Neural cell (in vitro differentiated cells): ENCODE data around the gene ECT2L. TPM values are rescaled to one million over a fixed set of nuclear protein-coding genes. Genes with fewer than 3 reads are reported as not detected.

ENCODE experiments used
- H2AFZ ChIP-seq: fragments of 200-600, 300-800 bp; sonication (generic), shearing (Covaris generic); 2 replicates; pipeline ENCODE4 v1.6.0; 2014; ENCODE audit warnings: low read depth, mild to moderate bottlenecking, antibody characterized with exemption, low read length, moderate library complexity
- H3F3A ChIP-seq: fragments of 200-600 bp; shearing (Covaris generic); 2 replicates; pipeline ENCODE4 v1.6.1; 2016; ENCODE audit warnings: mild to moderate bottlenecking, moderate library complexity, mixed read lengths, antibody characterized with exemption, low read length; ENCODE audit not compliant: insufficient read depth, poor library complexity, severe bottlenecking
- H3K27ac ChIP-seq: fragments of 200-600, 300-800 bp; sonication (generic), shearing (Covaris generic); 2 replicates; pipeline ENCODE4 v1.5.1; 2014; ENCODE audit warnings: mild to moderate bottlenecking, low read length, moderate library complexity
- H3K27me3 ChIP-seq: fragments of 300-800, 200-600 bp; sonication (generic), shearing (Covaris generic); 2 replicates; pipeline ENCODE4 v1.6.0; 2014; ENCODE audit warnings: mild to moderate bottlenecking, low read depth, low read length, moderate library complexity; ENCODE audit not compliant: insufficient read depth
- H3K36me3 ChIP-seq: fragments of 300-800, 200-600 bp; sonication (generic), shearing (Covaris generic); 2 replicates; pipeline ENCODE4 v1.5.1; 2014; ENCODE audit warnings: mild to moderate bottlenecking, antibody characterized with exemption, low read length, moderate library complexity; ENCODE audit not compliant: insufficient read depth
- H3K4me2 ChIP-seq: fragments of 300-800, 200-600 bp; sonication (generic), shearing (Covaris generic); 2 replicates; pipeline ENCODE4 v1.6.0; 2014; ENCODE audit warnings: mild to moderate bottlenecking, low read length
- H3K4me3 ChIP-seq: fragments of 300-800, 200-600 bp; sonication (generic), shearing (Covaris generic); 2 replicates; pipeline ENCODE4 v1.5.1; 2014; ENCODE audit warnings: mild to moderate bottlenecking, low read length, moderate library complexity
- H3K79me2 ChIP-seq: fragments of 200-600 bp; shearing (Covaris generic); replicated peaks from 2 replicates; pipeline ENCODE4 v1.6.0; 2014; ENCODE audit warnings: mild to moderate bottlenecking, low read length, moderate library complexity; ENCODE audit not compliant: insufficient read depth
- H3K9ac ChIP-seq: fragments of 300-800, 200-600 bp; sonication (generic), shearing (Covaris generic); 2 replicates; pipeline ENCODE4 v1.6.1; 2016; ENCODE audit warnings: mild to moderate bottlenecking, low read length, mixed read lengths
- H3K9me2 ChIP-seq: fragments of 200-600 bp; shearing (Covaris generic); 2 replicates; pipeline ENCODE4 v1.6.1; 2016; ENCODE audit warnings: mild to moderate bottlenecking, low read length, mixed read lengths; ENCODE audit not compliant: insufficient read depth
- H3K9me3 ChIP-seq: fragments of 200-600, 300-800 bp; sonication (generic), shearing (Covaris generic); 2 replicates; pipeline ENCODE4 v1.6.1; 2016; ENCODE audit warnings: mild to moderate bottlenecking, mixed run types, low read length, moderate library complexity, mixed read lengths
- H4K20me1 ChIP-seq: fragments of 200-600 bp; shearing (Covaris generic); 2 replicates; pipeline ENCODE4 v1.6.1; 2016; ENCODE audit warnings: mild to moderate bottlenecking, mixed run types; ENCODE audit not compliant: insufficient read depth
- CTCF ChIP-seq: fragments of 450-650 bp; IDR thresholded peaks from 2 replicates; pipeline ENCODE4 v1.5.1; 2014; ENCODE audit warnings: antibody characterized with exemption, mild to moderate bottlenecking, moderate library complexity; ENCODE audit not compliant: poor library complexity, severe bottlenecking
- EP300 ChIP-seq: fragments of 450-650 bp; conservative IDR thresholded peaks from 2 replicates; pipeline ENCODE4 v1.6.1; 2014; ENCODE audit warnings: antibody characterized with exemption, mild to moderate bottlenecking, moderate library complexity; ENCODE audit not compliant: poor library complexity, severe bottlenecking
- EZH2 ChIP-seq: fragments of 200-600, 300-800 bp; shearing (Covaris generic), sonication (generic); IDR thresholded peaks from 2 replicates; pipeline ENCODE4 v1.6.1; 2014; ENCODE audit warnings: antibody characterized with exemption, low read length, borderline replicate concordance, mild to moderate bottlenecking; ENCODE audit not compliant: insufficient read depth, poor library complexity, severe bottlenecking
- MXI1 ChIP-seq: fragments of 450-650 bp; conservative IDR thresholded peaks from 2 replicates; pipeline ENCODE4 v1.6.1; 2014; ENCODE audit warnings: antibody characterized with exemption, mild to moderate bottlenecking; ENCODE audit not compliant: poor library complexity, severe bottlenecking
- POLR2AphosphoS5 ChIP-seq: IDR thresholded peaks from 2 replicates; pipeline ENCODE4 v1.6.1; 2012
- REST ChIP-seq: IDR thresholded peaks from 2 replicates; pipeline ENCODE4 v1.6.1; 2012; ENCODE audit warnings: borderline replicate concordance
- SMC3 ChIP-seq: fragments of 450-650 bp; conservative IDR thresholded peaks from 2 replicates; pipeline ENCODE4 v1.6.1; 2014; ENCODE audit warnings: antibody characterized with exemption, mild to moderate bottlenecking, moderate library complexity; ENCODE audit not compliant: poor library complexity
- TAF1 ChIP-seq: IDR thresholded peaks from 2 replicates; pipeline ENCODE4 v1.6.1; 2012; ENCODE audit warnings: low read depth
- polyA plus RNA-seq: library from polyadenylated mRNA; depleted of rRNA; stranded (reverse); fragments of >200 nt; gene quantifications from 2 replicates; pipeline ENCODE4 v1.2.3, GENCODE V29; 2014

The ECT2L gene
- polyA plus RNA-seq, 1 donor from 2014 or later: not detected

DNA sequence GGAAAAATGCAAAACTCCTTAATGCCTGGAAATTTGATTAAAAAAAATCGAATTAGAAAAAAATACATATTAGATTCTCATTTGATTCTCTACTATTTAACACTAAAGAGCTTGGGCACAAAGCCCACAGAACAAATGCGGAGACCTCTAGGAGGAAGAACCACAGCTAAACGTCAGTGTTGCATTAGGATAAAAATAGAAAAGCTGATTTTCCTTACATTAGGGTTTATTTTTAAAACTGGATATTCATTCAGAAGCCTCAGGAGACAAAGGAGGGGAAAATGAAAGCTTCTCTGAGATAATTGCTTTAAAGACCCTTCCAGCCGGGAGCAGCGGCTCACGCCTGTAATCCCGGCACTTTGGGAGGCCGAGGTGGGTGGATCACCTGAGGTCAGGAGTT, 77.3 kb downstream of the ECT2L start:
- no peak overlapping the region for H3K4me2 ChIP-seq
- H3K27me3 ChIP-seq: no peaks in the 10 kb centered on the region
- no peaks in the 10 kb centered on the region for H3K9me3 ChIP-seq
- peak overlapping the region; percentile 59 for H3K27ac ChIP-seq
- H3K9ac ChIP-seq: no peak overlapping the region
- H3F3A ChIP-seq: no peaks in the 10 kb centered on the region
- H3K36me3 ChIP-seq: no peaks in the 10 kb centered on the region
- peak; percentile 55 for TF ChIP-seq REST
- no peak for TF ChIP-seq MXI1
- no peak overlapping the region for H3K4me3 ChIP-seq
- no peaks in the 10 kb centered on the region for H3K9me2 ChIP-seq
- no peak overlapping the region for H2AFZ ChIP-seq
- H3K79me2 ChIP-seq: no peaks in the 10 kb centered on the region
- no peaks in the 10 kb centered on the region for H4K20me1 ChIP-seq

DNA sequence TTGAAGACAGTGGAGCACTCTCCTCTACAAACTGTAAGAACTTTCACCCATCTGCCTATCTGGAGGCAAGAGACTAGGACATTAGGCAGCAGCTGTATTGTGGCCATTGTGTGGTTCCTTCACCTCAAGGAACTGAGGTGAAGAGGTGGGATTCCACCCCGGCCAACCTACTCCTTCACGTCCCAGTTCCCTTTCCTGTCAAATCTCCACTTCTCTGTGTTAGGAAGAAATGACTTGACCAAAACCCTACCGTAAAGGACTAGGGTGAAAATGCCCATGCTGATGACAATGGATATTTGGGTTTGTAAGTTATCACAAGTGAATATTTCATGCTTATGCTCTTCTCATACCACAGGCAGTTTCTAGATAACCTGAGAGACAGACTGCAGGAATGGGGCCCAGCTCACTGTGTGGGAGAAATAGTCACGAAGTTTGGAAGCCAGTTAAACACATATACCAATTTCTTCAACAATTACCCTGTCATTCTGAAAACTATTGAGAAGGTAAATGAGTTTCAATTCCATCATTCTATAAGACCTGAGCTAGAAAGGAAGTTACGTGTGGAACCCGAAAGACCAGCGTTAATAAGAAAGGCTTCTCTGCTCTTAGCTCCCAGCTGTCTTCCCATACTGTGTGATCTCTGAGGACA, 86.6 kb downstream of the ECT2L start:
- no peaks in the 10 kb centered on the region for H3K9me2 ChIP-seq
- no peak overlapping the region for H2AFZ ChIP-seq
- no peak overlapping the region for H3K27ac ChIP-seq
- no peak overlapping the region for H3K4me2 ChIP-seq
- H4K20me1 ChIP-seq: no peaks in the 10 kb centered on the region
- H3K27me3 ChIP-seq: no peaks in the 10 kb centered on the region
- H3K4me3 ChIP-seq: no peak overlapping the region
- no peak overlapping the region for H3K9ac ChIP-seq
- H3F3A ChIP-seq: no peaks in the 10 kb centered on the region
- H3K79me2 ChIP-seq: no peaks in the 10 kb centered on the region
- H3K9me3 ChIP-seq: peaks cover 2% of the 10 kb centered on the region
- TF ChIP-seq REST: no peak
- TF ChIP-seq EP300: no peak
- TF ChIP-seq CTCF: no peak
- TF ChIP-seq MXI1: no peak
- TF ChIP-seq TAF1: no peak
- TF ChIP-seq POLR2AphosphoS5: no peak
- TF ChIP-seq EZH2: no peak
- TF ChIP-seq SMC3: no peak
- H3K36me3 ChIP-seq: no peaks in the 10 kb centered on the region
